ENCODE results near the gene EGFL8. TPM values are rescaled to one million over a fixed set of nuclear protein-coding genes. Genes with fewer than 3 reads are reported as not detected.
A peak's percentile ranks its signal among the peaks of the same experiment; 100 is the strongest.

Gene EGFL8
- total and polyA plus RNA-seq, 2 donors (not counting 3 experiments of a cell fraction or from before 2014, with no cell fraction given), result 9.0 to 12.6 TPM

- DNase-seq (ENCODE audit: low read depth, low spot score) (no peak), FAIRE-seq (no peak)
- no peak overlapping the region for H2AFZ ChIP-seq (ENCODE audit: low read depth, low read length)
- H3K27me3 ChIP-seq (ENCODE audit: control insufficient read depth in 2 of 2, insufficient read depth in 2 of 2, low read length in 2 of 2), result no peaks in the 10 kb centered on the region
- TF ChIP-seq GATA2 (IDR thresholded peaks at IDR 0.05; ENCODE audit: insufficient read depth, insufficient read length, low read depth, low read length), result no peak
- H3K36me3 ChIP-seq (ENCODE audit: control insufficient read depth in 2 of 2, extremely low read depth in 1 of 2, insufficient read depth in 2 of 2, low read length in 2 of 2), result peaks cover 0 to 8% of the 10 kb centered on the region in 2 experiments
- no peaks in the 10 kb centered on the region for H3K9me1 ChIP-seq (replicated peaks; ENCODE audit: control insufficient read depth, extremely low read depth, insufficient read depth, low read length)
- ChIA-PET POLR2A (no interaction called here), CTCF (no interaction called here)
- no peak overlapping the region for H3K9ac ChIP-seq (replicated peaks; ENCODE audit: extremely low read depth, insufficient read depth, low read length)
- H3K4me1 ChIP-seq (ENCODE audit: control insufficient read depth, extremely low read depth, insufficient read depth, low read length), result peaks cover 30% of the 10 kb centered on the region
- H3K9me3 ChIP-seq (replicated peaks; ENCODE audit: control insufficient read depth, insufficient read depth, low read length), result no peaks in the 10 kb centered on the region
- H4K20me1 ChIP-seq (replicated peaks; ENCODE audit: control insufficient read depth, extremely low read depth, insufficient read depth, low read length), result no peaks in the 10 kb centered on the region
- intact Hi-C loops (cut with micrococcal nuclease) (no loop called here), dilution Hi-C loops (cut with MboI; ENCODE audit: extremely low pct_ligation_motif_present, low sequenced_read_pairs) (no loop called here)
- H3K4me2 ChIP-seq (ENCODE audit: insufficient read depth, low read length), result peak overlapping the region; percentile 82
- no peak overlapping the region for H3K27ac ChIP-seq (ENCODE audit: insufficient read depth, low read depth, low read length)
- no TSS peak for BruUV-seq (replicated peaks)
- peaks cover 21% of the 10 kb centered on the region for H3K79me2 ChIP-seq (ENCODE audit: control insufficient read depth, insufficient read depth, low read length)
- no peak overlapping the region for H3K4me3 ChIP-seq (replicated peaks in 1 of 3; ENCODE audit: insufficient read depth in 1 of 3, low read depth in 1 of 3, low read length in 3 of 3)
These were observed 10.0 kb downstream of the EGFL8 start for GRCh38 chr6:32174416-32174815.

GRCh38 chr6:32175322-32175710, 10.9 kb downstream of the EGFL8 start:
- Histone ChIP-seq H3K9ac (replicated peaks; ENCODE audit: extremely low read depth, insufficient read depth, low read length) (peak overlapping the region; percentile 84), H2AFZ (ENCODE audit: low read depth, low read length) (no peak overlapping the region), H3K79me2 (ENCODE audit: control insufficient read depth, insufficient read depth, low read length) (peaks cover 21% of the 10 kb centered on the region), H3K4me3 (replicated peaks in 1 of 3; ENCODE audit: insufficient read depth in 1 of 3, low read depth in 1 of 3, low read length in 3 of 3) (peak overlapping the region; percentile 52 to 70 (median 62)), H3K9me1 (replicated peaks; ENCODE audit: control insufficient read depth, extremely low read depth, insufficient read depth, low read length) (no peaks in the 10 kb centered on the region), H3K9me3 (replicated peaks; ENCODE audit: control insufficient read depth, insufficient read depth, low read length) (no peaks in the 10 kb centered on the region), H3K36me3 (ENCODE audit: control insufficient read depth in 2 of 2, extremely low read depth in 1 of 2, insufficient read depth in 2 of 2, low read length in 2 of 2) (peaks cover 0 to 8% of the 10 kb centered on the region in 2 experiments), H3K4me2 (ENCODE audit: insufficient read depth, low read length) (peak overlapping the region; percentile 82), H3K27ac (ENCODE audit: insufficient read depth, low read depth, low read length) (peak overlapping the region; percentile 47), H4K20me1 (replicated peaks; ENCODE audit: control insufficient read depth, extremely low read depth, insufficient read depth, low read length) (no peaks in the 10 kb centered on the region), H3K27me3 (ENCODE audit: control insufficient read depth in 2 of 2, insufficient read depth in 2 of 2, low read length in 2 of 2) (no peaks in the 10 kb centered on the region), H3K4me1 (ENCODE audit: control insufficient read depth, extremely low read depth, insufficient read depth, low read length) (peaks cover 30% of the 10 kb centered on the region)
- POLR2A ChIA-PET, result no interaction called here
- intact Hi-C loops (cut with micrococcal nuclease), result loop anchor here (5.0 kb wide), 2 partner anchors 218 to 797 kb away; partner anchors contain the start of genes NELFE and SKIC2
- BruUV-seq (replicated peaks), result no TSS peak
- CTCF ChIA-PET, result no interaction called here
- peak; percentile 12 for FAIRE-seq
- DNase-seq (ENCODE audit: low read depth, low spot score), result no peak
- no peak for TF ChIP-seq POLR2A (IDR thresholded peaks at IDR 0.05; ENCODE audit: low read depth, low read length)
- TF ChIP-seq POLR2AphosphoS5 (IDR thresholded peaks at IDR 0.05; ENCODE audit: insufficient read depth, low read depth, low read length), result no peak
- no peak for TF ChIP-seq MYC (IDR thresholded peaks at IDR 0.05; ENCODE audit: low read depth, low read length)
- no peak for TF ChIP-seq GATA2 (IDR thresholded peaks at IDR 0.05; ENCODE audit: insufficient read depth, insufficient read length, low read depth, low read length)
- TF ChIP-seq MAX (IDR thresholded peaks at IDR 0.05; ENCODE audit: insufficient read depth, insufficient read length), result no peak
- no peak for TF ChIP-seq EZH2 (IDR thresholded peaks at IDR 0.05; ENCODE audit: borderline replicate concordance, low read depth, low read length, severe bottlenecking)
- no peak for TF ChIP-seq CTCF (IDR thresholded peaks at IDR 0.05; ENCODE audit: extremely low read depth in 1 of 2, insufficient read depth in 1 of 2, low read depth in 1 of 2, low read length in 2 of 2)
- TF ChIP-seq FOS (IDR thresholded peaks at IDR 0.05; ENCODE audit: borderline replicate concordance, insufficient read depth, low read length), result no peak
- dilution Hi-C loops (cut with MboI; ENCODE audit: extremely low pct_ligation_motif_present, low sequenced_read_pairs), result no loop called here

Measured in endothelial cell of umbilical vein (primary cell).